Ramos (cell line): ENCODE results near the gene C4B.
"Not testable (repeated sequence)": the region's sequence is repeated elsewhere in the genome, so short reads cannot be mapped to it uniquely, and the experiment has no call there.

Source experiments
- in situ Hi-C: fragments of 300-500 bp; cut with MboI; formaldehyde crosslinking; loops from one replicate; pipeline ENCODE4 v1.14.3; 2022; ENCODE audit warnings: low sequenced_read_pairs; ENCODE audit not compliant: unreplicated experiment

C4B gene

GRCh38 chr6:31980195-31980876 is 34.3 kb upstream of the C4B start:
- in situ Hi-C loops = not testable (repeated sequence)

DNA sequence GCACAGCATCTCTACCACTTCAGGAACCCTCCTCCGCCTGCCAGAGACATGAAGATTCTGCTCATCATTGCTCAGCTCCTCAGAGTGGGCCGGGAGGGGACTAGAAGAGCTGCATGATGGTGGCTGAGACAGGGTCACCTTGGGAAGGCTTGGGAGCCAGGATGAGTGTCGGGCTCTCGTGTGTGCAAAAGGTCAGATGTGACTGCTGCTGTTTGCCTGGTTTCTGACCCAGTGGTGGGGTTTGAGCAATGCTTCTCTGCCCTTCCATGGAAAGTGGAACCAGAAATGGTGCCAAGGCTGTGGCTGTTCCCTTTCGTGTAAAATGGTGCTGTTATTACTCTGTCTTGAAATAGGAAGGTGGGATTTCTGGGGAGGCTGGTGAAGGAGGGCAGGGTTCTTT is 33.6 kb upstream of the C4B start:
- in situ Hi-C loops = not testable (repeated sequence)

GRCh38 chr6:31981744-31982143 is 32.9 kb upstream of the C4B start, which contains the start of gene C4A:
Gene C4A (plus strand): TSS chr6:31982057. CDS start chr6:31982108, 51 bp downstream.
- in situ Hi-C loops = not testable (repeated sequence)

GRCh38 chr6:31989363-31989762 is 25.2 kb upstream of the C4B start:
- in situ Hi-C loops = not testable (repeated sequence)

GRCh38 chr6:31994421-31994820 is 20.2 kb upstream of the C4B start:
- in situ Hi-C loops = not testable (repeated sequence)

DNA sequence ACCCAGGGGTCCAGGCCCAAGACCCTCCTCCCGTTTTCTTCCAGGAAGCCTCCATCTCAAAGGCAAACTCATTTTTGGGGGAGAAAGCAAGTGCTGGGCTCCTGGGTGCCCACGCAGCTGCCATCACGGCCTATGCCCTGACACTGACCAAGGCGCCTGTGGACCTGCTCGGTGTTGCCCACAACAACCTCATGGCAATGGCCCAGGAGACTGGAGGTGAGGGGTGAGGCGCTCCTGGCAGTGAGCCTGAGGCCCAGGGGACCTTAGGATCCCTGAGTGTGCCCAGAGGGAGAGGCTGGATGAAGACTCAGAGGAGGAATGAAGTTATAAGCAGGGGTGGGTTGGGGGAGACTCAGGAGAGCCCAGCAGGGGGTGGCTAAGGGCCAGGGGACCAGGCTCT is 18.2 kb upstream of the C4B start:
- in situ Hi-C loops = not testable (repeated sequence)

- in situ Hi-C loops = not testable (repeated sequence)
Observed at GRCh38 chr6:32002546-32003268, 11.9 kb upstream of the C4B start.

GRCh38 chr6:32003301-32003700 is 11.3 kb upstream of the C4B start:
- in situ Hi-C loops = not testable (repeated sequence)

DNA sequence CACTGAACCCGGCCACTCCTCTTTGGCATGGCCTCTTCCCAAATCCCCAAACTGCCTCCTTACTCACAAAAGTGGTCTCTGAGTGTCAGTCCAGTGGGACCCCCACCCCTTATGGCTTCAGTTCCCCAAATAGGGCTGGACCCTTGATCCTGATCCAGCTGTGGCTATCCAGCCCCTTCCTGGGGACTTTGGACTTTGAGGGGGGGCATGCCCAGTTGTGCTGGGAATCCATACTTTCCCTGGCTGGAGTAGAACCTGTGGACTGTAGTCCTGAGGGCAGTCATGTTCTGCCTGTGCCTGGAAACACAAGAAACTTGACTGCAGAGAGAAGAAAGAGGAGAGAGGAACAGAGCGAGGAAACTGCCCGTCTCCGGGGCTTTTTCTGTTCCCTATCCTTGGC is 10.2 kb upstream of the C4B start:
- in situ Hi-C loops = not testable (repeated sequence)

DNA sequence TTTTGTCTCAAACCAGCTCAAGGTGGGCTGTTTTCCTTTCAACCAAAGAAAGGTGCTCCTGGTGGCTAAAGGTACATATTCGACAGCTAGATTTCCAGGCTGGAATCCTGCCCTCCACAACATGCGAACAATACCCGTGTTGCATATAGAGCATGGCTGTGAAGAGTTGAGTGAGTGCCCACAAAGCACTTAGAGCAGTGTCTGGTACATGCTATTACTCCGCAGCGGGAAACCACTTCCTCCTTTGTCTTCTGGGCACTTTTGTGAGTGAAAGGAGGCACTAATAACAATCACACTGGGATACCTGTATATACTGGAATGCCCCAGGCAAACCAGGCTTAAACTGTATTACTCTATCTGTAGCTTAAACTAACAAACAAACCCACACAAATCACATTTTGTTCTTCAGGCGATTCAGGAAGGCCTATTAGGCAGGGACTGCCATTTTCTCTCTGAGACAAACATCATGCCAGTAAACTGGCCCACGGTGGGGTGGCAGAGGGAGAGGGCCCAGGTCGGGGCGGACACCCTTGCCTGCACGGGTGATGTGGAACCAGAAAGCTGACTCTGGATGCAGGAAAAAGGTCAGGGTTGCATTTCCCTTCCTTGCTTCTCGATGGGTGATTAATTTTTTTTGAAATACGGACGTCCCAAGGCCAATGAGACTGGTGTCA is 9.6 kb upstream of the C4B start:
- in situ Hi-C loops = not testable (repeated sequence)

DNA sequence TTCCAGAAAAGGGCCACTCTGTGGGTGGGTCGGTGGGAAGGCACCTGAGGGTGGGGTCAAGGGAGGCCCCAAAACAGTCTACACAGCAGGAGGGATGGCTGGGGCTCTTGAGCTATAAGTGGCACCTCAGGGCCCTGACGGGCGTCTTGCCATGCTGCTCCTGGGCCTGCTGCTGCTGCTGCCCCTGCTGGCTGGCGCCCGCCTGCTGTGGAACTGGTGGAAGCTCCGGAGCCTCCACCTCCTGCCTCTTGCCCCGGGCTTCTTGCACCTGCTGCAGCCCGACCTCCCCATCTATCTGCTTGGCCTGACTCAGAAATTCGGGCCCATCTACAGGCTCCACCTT is 9.1 kb upstream of the C4B start:
- in situ Hi-C loops = not testable (repeated sequence)

DNA sequence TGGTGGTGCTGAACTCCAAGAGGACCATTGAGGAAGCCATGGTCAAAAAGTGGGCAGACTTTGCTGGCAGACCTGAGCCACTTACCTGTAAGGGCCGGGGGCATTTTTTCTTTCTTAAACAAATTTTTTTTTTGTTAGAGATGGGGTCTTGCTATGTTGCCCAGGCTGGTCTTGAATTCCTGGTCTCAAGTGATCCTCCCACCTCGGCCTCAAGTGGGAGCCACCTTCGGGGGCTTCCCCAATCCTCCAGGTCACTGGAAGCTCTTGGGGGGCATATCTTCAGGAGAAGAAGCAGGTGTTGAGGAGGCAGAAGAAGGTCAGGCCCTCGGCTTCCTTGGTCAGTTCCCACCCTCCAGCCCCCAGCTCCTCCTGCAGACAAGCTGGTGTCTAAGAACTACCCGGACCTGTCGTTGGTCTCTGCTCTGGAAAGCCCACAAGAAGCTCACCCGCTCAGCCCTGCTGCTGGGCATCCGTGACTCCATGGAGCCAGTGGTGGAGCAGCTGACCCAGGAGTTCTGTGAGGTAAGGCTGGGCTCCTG is 8.5 kb upstream of the C4B start:
- in situ Hi-C loops = not testable (repeated sequence)

GRCh38 chr6:32007086-32007485 is 7.5 kb upstream of the C4B start:
- in situ Hi-C loops = not testable (repeated sequence)

- in situ Hi-C loops = not testable (repeated sequence)
Observed at GRCh38 chr6:32008037-32008436, 6.6 kb upstream of the C4B start.

GRCh38 chr6:32008616-32009015 is 6.0 kb upstream of the C4B start:
- in situ Hi-C loops = not testable (repeated sequence)

- in situ Hi-C loops = not testable (repeated sequence)
Observed at GRCh38 chr6:32009537-32009936, 5.1 kb upstream of the C4B start.

- in situ Hi-C loops = not testable (repeated sequence)
Observed at GRCh38 chr6:32010856-32011530, 3.6 kb upstream of the C4B start.

DNA sequence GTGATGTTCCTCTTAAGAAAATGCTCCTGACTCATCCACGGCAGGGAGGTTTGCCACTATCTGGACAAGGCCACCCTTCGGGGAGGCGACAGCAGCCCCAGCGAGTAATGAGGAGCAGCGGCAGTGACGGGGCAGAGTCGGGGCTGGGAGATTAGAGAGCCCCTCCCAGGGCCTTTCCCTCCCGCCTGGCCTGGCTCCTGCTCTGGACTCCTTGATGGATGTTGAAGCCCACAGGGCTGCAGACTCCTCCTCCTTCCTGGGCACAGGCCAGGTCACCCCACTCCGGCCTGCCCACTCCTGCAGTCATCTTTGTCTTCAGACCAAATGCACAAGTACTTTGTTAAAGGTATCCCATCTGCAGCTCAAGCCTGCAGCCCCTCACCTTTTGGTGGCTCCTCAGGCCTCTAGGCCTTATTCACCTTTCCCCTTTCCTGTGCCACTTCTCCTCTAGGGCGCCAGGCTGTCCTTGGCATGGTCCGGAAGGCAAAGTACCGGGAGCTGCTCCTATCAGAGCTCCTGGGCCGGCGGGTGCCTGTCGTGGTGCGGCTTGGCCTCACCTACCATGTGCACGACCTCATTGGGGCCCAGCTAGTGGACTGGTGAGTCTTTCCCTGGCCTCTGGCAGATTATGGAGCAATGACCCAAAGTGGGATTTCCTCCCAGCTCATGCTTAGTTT is 1.5 kb upstream of the C4B start:
- in situ Hi-C loops = not testable (repeated sequence)

- in situ Hi-C loops = not testable (repeated sequence)
Observed at GRCh38 chr6:32013738-32014137, 857 bp upstream of the C4B start.

GRCh38 chr6:32022100-32022499 is 7.5 kb downstream of the C4B start:
- in situ Hi-C loops = not testable (repeated sequence)
